H1 (cell line): Measurements from ENCODE around the gene AKR1C3. TPM values are rescaled to one million over a fixed set of nuclear protein-coding genes. Genes with fewer than 3 reads are reported as not detected.

ENCODE experiments used
- ATF2 ChIP-seq: IDR thresholded peaks from 2 replicates; pipeline ENCODE4 v1.6.1; 2012; ENCODE audit warnings: low read length, inconsistent platforms
- CTCF ChIP-seq, 3 experiments: IDR thresholded peaks; 1 replicate in 2 of 3; 2 replicates in 1 of 3; pipeline versions ENCODE4 v1.5.1 to v1.6.1; 2011; ENCODE audit warnings: low read length in 3 of 3, mild to moderate bottlenecking in 3 of 3, inconsistent platforms in 2 of 3, low read depth in 1 of 3, moderate library complexity in 1 of 3; ENCODE audit not compliant: insufficient read depth in 1 of 3; ENCODE audit errors: control extremely low read depth in 1 of 3
- KDM4A ChIP-seq: IDR thresholded peaks from one replicate; pipeline ENCODE4 v1.7.1; 2012; ENCODE audit warnings: low read depth, mild to moderate bottlenecking, moderate library complexity, low read length, inconsistent platforms; ENCODE audit not compliant: severe bottlenecking
- NRF1 ChIP-seq: IDR thresholded peaks from 2 replicates; pipeline ENCODE4 v1.6.1; 2011; ENCODE audit warnings: mild to moderate bottlenecking, low read depth, low read length, improper control_type of control experiment
- RBBP5 ChIP-seq: IDR thresholded peaks from 2 replicates; pipeline ENCODE4 v1.7.1; 2012; ENCODE audit warnings: low read depth, mild to moderate bottlenecking, inconsistent platforms, low read length, moderate library complexity, borderline replicate concordance
- polyA plus RNA-seq, 7 experiments: library from polyadenylated mRNA; depleted of rRNA in 3 of 7; stranded (reverse) in 5 of 7; unstranded in 2 of 7; fragments of >200 nt in 5 of 7; fragments of 200-250 nt in 2 of 7; gene quantifications; 1 replicate in 5 of 7; 2 replicates in 1 of 7; 4 replicates in 1 of 7; pipeline versions ENCODE4 v1.2.1 to v1.2.3, GENCODE V29; 2011 to 2013; ENCODE audit warnings: missing spikeins in 2 of 7, mixed read lengths in 2 of 7
- total RNA-seq: library from RNA; stranded (reverse); fragmentation: NEBNext Ultra II Directional; extraction: Animal tissue kit (Norgen Biotek cat#: 25700); gene quantifications from 2 replicates; pipeline ENCODE4 v1.2.1, GENCODE V29; 2021

Gene AKR1C3
- total and polyA plus RNA-seq, 2 of the 8 experiments (the other 6 are each of a cell fraction or from before 2014, with no cell fraction given) = 4.6 to 6.9 TPM

GRCh38 chr10:5081091-5081490 is 13.1 kb upstream of the AKR1C3 start (continued):
- TF ChIP-seq KDM4A (no peak), CTCF (IDR thresholded peaks at IDR 0.05; ENCODE audit: control extremely low read depth in 1 of 3, insufficient read depth in 1 of 3, low read depth in 1 of 3, low read length in 3 of 3) (no peak), ATF2 (no peak), NRF1 (no peak), RBBP5 (no peak)
